Endometrial microvascular endothelial cells (primary cell): ENCODE data around the gene CACNA1I. TPM values are rescaled to one million over a fixed set of nuclear protein-coding genes. Genes with fewer than 3 reads are reported as not detected.

Source experiments
- in situ Hi-C: cut with HindIII; loops from 2 replicates; pipeline ENCODE4 v1.10.0; 2017; ENCODE audit warnings: low sequenced_read_pairs, low pct_unique_long_range_greater_than_20kb; ENCODE audit errors: inconsistent ontology term
- total RNA-seq: library from RNA; depleted of rRNA; stranded (reverse); fragments of >200 nt; gene quantifications from one replicate; pipeline ENCODE4 v1.2.3, GENCODE V29; 2015; ENCODE audit errors: inconsistent ontology term

Gene CACNA1I
- total RNA-seq, 1 donor from 2014 or later, result not detected

DNA sequence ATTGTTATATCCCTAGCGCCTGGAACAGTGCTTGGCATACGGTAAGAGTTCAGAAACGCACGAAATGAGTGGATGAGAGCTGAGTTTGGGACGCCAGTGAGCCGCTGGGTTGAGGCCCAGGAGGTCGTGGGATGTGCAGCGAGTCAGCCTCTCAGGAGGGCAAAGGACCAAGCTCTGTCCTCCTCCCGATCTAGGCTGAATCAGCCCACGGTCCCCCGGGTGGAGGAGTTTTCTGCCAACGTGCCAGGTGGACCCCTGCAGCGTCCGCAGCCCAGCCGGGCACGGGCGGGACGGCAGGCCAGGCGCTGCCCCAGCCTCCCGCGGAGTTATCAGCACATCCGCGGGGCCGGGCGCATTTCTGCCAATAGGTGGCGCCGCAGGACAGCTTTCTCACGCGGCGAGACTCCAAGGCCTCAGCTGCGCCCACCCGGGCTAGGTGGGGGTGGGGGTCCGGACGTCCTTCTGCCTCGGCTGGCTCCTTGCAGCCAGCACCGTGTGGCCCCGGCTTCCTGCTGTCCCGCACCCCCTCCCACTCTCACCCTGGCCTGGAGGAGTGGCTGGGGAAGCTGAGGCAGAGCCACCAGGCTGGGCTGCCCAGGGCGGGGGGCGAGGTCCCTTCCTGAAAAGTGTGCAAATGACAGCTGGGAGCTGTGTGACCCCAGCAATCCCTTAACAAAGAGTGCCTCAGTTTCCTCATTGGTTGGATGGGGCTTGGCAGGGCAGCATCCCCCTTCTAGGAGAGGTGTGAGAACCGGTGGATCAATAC is 35.8 kb upstream of the CACNA1I start:
- in situ Hi-C loops, result no loop called here

DNA sequence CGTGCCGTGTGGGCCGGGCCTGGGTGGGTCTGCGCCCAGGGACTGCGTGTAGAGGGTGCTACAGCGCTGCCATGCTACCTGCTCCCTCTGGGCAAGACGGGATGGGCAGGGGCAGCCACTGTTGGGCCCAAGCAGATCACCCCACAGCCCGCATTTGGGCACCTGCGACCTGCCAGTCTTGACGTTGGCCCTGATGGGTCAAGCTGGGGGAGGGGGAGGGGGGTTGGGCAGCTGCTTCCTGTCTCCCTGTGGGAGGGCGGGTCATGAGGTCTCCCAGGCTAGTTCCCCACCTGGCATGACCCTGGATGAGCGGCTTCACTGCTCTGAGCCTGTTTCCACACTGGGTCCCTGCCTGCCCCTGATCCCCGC is 35.2 kb upstream of the CACNA1I start:
- in situ Hi-C loops, result no loop called here

DNA sequence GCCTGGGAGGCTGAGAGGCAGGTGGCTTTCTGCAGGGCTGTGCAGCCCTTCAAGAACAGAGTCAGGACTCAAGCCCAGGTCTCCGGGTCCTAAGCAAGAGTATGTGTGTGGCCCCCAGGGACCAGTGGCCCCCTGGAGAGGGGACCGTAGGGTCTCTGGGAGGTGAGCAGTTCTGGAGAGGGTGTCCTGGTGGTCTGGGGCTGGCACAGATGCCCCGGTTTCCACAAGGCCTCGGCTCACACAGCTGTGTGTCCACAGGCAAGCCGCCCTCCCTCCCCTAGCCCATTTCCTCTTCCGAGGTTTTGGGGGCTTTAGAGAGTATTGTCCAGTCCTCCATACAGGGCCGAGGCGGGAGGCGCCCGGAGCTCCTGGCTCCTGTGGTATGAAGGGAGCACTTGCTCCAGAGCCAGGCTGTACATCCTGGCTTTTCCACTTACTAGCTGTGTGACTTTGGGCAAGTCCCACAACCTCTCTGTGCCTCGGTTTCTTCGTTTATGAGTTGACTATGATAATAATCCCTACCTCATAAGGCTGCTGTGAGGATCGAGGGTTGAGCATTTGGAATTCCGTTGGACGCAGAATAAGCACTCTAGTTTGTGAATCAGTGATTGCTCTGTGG is 34.6 kb upstream of the CACNA1I start:
- in situ Hi-C loops, result no loop called here

DNA sequence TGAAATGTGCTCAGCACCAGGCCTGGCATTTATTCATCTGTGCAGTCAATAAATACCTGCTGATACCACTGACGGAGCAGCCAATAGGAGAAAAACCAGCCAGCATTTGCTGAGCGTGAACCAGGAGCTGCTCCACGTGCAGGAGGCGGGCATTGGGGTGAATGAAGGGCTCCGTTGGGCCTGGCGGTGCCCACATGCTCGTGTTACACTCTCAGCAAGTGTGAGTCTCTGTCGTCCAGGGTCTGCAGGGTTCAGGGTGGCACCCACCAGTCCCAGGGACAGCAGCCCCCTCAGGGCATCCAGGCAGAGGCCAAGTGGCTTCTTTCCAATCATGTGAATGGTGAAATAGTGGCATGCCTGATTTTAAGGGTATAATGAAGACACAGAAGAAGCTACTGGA is 33.8 kb upstream of the CACNA1I start:
- in situ Hi-C loops, result no loop called here

DNA sequence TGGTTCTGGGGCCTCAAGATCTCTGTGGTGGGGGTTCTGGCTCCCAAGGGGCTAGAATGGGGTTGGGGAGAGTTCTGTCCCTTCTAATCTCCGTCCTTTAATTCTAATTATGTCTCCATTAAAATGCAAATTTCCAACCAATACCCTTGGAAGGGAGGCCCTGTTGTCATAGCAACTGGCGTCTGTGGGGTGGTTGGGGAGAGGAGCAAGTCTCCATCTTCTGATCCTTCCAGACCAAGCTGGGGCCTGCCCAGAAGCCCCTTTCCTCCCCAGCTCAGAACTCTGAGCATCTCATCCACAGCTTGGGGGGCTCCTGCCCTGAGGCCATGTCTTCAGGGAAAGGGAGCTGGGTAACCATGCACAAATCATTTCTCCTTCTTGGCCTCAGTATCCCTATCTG is 32.6 kb upstream of the CACNA1I start:
- in situ Hi-C loops, result no loop called here

DNA sequence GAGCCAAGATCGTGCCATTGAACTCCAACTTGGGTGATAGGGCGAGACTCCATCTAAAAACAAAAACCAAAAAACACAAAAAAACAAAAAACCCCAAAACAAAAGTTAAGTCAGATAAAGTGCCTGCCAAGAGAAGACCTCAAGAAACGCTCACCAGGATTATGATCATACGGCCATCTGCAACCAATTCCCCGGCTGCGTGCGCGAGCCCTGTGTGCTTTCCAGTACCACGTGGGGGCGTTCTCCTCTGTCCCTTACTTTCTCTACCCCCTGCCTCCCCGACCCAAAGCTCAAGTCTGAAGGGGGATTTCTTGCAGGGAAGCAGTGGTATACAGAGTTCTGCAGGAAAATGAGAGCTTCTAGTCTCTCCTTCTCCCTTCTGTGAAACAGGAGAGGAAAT is 27.5 kb upstream of the CACNA1I start:
- in situ Hi-C loops, result no loop called here

DNA sequence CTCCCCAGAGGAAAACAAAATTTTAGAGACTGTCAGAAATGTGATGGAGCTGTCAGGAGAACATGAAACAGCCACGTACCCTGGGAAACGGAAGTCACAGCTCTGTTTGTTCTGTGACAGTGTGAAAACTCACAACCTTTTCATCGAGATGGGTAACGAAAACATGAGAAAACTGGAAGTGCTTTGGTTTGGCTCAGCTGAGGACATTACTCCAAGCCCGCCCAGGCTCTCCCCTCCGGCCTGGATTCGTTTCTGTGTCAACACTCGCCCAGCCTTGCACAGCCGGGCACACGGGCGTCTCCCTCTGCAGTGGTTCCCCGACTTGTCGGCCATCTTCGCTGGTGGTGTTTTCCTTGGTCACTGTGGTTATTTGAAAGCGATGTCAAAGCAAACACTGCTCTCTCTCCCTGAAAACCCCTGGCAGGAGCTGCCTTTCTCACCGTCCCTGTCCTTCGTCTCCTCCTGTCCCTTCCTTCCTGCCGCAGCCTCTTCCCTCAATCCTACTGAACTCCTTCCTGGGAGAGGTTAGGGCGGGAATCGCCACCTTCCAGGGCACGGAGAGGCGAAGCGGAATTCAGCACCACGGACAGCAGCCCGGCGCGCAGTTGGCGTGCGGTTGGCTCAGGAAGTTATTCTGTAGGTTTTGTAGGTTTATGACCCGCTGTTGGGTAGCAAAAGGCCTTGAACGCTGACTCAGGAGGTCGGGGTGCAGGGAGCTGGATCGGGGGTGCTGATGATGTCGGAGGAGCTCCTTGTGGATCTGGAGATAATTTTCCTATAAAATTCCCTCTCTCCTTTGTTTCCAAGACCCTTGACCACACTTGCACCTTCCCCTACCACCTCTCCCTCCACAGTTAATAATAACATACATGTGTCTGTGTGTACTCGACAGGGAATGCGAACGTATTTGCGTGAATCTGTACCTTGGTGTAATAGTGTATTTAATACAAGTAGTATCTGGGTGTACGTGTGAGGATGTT is 24.9 kb upstream of the CACNA1I start:
- in situ Hi-C loops, result no loop called here

DNA sequence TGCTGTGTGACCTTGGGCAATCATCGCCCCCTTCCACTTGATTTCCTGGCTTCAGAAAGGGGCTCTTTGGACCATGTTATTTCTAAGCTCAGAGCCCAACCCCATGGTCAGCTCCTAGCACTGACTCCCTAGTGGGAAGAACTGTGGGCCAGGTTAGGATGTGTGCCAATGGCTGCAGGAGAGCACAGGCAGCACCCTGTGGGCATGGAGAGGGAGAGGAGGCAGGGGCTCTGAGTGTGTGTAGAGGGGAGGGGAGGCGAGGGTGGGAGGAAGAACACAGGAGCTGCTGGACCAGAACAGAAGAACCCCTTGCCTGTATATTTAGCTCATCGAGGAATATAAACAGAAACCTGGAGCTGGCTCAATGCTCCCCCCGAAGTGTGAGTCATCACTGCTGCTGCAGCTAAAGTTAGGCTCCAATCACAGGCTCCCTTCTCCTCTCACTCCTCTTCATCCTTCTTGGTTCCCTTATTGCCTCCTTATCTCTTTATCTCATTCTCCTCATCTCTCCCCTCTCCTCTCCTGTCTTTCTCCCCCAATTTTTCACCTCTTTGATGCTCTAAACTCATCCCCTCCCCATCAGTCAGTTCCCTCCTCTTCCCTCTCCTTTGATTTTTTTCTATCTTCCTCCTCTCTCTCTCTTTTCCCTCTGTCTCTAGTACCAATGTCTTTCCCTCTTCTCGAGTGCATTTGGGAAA is 23.5 kb upstream of the CACNA1I start:
- in situ Hi-C loops, result no loop called here

DNA sequence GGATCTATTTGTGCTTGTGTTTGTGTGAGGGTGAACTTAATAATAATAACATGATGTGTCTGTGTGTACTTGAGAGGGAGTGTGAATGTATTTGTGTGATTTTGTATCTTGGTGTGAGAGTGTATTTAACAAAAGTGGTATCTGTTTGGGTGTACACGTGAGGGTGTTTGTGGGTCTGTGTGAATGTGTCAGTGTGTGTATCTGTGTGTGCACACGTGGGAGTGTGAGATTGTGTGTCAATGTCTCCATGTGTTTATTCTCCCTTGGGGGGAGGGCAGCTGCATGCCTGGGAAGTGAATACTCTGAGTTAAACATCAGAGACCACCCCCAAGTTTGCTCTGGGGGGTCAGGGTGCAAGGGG is 23.0 kb upstream of the CACNA1I start:
- in situ Hi-C loops, result no loop called here

DNA sequence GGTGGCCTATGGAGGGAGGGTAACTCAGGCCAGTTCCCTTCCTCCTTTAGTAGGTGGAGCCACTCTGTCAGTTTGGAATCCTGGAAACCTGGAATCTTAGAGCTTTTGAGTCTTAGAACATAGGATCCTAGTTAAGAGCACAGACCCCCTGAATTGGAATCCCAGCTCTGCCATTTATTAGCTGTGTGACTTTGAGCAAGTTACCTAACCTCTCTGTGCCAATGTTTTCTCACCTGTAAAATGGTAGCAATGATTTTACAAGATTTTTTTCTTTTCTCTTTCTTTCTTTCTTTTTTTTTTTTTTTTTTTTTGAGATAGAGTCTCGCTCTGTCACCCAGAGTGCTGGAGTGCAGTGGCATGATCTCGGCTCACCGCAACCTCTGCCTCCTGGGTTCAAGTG is 17.1 kb upstream of the CACNA1I start:
- in situ Hi-C loops, result loop anchor here (25.0 kb wide), 1 partner anchor 459 kb away; no protein-coding TSS in a partner anchor

DNA sequence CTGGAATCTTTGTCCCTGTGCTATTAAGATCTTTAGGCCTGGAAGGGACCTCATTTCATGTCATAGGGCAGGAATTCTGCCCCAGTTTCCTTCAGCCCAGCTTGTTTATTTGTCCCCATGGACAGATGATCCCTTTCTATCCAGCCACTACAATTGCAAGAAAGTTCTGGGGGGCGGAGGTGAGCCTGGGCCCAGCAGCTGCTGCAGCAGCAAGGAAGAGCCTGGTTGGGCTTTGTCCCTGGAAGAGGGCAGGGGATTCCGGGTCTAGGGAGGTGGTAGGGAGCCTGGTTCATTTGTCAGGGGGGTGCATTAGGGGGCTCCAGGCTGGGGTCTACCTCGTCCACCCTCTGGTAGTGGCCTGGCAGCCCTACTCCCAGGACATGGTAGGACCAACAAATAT is 16.4 kb upstream of the CACNA1I start:
- in situ Hi-C loops, result loop anchor here (25.0 kb wide), 1 partner anchor 458 kb away; no protein-coding TSS in a partner anchor

DNA sequence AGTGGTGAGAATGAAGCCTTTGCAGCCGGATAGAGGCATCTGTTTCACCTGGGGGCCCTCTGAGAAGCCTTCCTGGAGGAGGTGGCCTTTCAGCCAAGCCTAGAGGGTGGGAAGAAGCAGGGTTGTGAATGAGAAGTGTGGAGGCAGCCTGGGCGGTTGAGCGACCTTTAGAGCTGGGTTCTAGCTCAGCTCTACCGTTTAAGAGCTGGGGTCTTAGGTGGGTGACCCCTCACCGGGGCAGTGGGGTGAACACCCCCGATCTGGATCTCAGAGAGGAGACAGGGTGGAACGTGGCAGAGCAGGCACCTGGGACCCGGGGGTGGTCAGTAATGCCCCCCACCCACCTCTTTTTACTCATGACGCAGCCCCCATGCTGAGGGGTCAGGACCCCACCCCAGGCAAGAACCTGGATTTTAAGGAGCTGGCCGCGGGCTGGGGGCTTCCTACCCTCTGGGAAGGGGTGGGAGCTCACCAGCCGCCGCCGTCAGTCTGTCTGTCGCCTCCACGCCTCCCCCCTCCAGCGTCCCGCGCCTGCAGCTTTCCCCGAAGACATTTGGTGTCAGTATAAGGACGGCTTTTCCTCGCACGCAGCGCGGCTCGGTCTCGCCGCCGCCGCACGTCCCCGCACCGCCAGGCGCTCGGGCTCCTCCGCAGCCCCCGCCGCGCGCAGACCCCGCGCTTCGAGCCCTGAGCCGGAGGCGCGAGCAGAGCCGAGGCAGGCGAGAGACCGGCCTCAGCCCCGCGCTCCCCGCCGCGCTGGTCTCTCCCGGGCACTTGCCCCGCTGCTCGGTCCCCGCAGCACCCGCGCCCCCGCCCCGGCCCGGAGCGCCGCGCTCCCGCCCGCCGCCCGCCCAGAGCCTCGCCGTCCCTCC is 13.3 kb upstream of the CACNA1I start:
- in situ Hi-C loops, result loop anchor here (25.0 kb wide), 1 partner anchor 455 kb away; no protein-coding TSS in a partner anchor

DNA sequence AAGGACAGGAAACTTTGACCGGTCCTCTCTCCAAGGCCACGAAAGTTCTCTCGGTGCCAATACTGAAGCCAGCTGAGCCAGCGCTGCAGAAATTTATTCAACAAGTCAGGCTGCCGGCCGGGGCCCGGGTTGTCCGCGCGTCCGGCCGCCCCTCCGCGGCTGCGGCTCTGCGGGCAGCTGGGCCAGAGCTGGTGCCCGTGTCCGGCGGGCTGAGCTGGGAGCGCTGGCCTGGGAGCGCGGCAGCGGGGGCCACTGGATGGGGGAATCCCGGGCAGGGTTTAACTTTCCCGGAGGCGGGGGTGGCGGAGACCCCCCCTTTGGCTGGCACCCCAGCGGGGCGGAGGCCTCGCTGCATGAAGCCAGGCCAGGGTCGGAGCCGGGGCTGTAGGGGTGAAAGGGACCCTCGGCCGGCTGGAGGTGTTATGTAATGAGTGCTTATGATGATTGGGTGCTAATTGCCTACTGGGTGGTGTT is 12.3 kb upstream of the CACNA1I start:
- in situ Hi-C loops, result loop anchor here (25.0 kb wide), 1 partner anchor 454 kb away; no protein-coding TSS in a partner anchor

DNA sequence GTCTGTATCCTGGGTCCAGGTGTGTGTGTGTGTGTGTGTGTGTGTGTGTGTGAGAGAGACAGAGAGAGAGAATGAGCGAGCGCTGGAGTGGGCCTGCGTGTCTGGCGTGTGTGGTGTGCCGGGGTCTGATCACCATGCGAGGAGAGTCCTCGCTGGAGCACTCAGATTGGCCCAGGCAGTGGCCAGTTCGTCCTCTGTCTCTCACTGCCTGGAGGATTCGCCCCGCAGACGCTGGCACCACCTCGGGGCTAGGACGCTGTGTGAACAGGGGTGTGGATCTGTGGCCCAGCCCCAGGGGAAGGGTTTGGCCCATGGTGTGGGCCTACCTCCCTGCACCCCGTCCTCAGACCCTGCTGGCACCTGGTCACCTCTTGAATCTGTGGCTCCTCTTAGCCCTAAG is 11.6 kb upstream of the CACNA1I start:
- in situ Hi-C loops, result loop anchor here (25.0 kb wide), 1 partner anchor 453 kb away; no protein-coding TSS in a partner anchor

DNA sequence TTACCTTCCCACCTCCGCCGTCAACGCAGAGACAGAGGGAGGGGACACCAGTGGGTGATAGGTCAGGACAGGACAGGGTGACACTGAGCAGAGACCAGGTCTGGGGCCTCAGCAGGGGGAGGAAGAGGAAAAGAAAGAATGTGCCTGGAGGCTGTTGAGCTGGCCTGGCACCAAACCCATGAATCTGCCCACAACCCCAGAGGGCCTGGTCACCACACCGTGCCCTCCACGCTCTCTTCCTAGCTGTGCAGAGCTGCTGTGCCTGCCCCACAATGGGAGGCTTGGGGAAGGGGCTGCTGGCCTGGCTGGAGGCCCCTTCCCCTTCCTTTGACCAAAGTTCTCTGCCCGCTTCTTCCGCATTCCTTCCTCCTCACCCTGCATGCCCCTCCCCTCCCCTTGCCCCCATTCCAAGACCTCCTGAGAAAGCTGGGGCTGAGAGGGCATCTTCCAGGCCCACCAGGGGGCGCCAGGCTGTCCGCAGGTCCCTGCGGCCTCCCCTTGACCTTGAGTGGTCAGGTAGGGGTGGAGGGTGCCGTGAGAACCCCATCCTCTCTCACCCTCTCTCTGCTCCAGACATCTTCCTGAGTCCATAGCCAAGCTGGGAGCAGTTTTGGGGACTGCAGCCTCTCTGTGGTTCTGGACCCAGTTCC is 11.0 kb upstream of the CACNA1I start:
- in situ Hi-C loops, result loop anchor here (25.0 kb wide), 1 partner anchor 453 kb away; no protein-coding TSS in a partner anchor

DNA sequence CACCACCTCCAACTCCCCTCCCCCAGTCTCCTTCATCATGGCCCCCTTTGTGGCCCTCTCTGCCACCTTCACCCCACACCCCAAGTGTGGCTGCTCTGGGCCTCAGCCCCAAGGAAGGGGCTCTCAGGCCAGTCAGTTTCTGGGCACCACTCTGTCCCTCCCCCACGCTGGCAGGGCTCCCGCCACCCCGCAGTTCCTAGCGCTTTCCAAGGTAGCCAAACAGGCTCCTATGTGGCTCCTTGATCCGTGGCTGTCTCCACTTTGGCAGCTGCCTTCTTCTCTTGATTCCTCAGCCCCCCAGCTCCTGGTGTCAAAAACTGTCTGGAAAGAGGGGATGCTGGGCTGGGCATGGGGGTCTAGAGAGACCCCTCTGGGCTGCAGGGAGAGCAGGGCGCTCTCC is 10.4 kb upstream of the CACNA1I start:
- in situ Hi-C loops, result loop anchor here (25.0 kb wide), 1 partner anchor 452 kb away; no protein-coding TSS in a partner anchor

DNA sequence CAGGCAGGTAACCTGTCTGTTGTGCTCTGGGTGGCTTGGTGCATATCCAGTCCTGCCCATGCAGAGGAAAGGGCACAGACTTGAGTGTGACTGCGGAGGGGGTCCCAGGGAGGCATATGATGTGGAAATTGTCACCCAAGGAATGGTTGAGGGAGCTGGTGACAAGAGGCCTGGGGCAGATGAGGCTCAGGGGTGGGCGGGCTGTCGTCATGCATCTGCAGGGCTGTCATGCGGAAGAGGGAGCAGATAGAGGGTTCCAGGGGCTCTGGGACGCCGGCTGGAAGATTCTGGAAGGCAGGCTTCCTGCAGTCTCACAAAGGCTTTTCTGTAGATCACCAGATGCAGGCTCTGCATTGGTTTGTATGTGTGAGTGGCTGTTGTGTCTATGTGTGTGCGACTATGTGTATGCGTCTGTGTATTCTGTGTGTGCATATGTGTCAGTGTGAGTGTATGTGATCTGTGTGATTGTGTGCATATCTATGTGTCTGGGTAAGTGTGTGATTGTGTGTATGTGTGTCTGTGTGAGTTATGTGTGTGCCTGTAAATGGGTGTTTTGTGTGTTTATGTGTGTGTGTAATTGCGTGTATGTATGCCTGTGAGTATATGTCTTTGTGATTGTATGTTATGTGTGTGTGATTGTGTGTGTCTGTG is 7.6 kb upstream of the CACNA1I start:
- in situ Hi-C loops, result loop anchor here (25.0 kb wide), 1 partner anchor 449 kb away; no protein-coding TSS in a partner anchor
